K562 (cell line): Measurements from ENCODE around the gene ZMPSTE24. TPM values are rescaled to one million over a fixed set of nuclear protein-coding genes. Genes with fewer than 3 reads are reported as not detected.
A peak's percentile ranks its signal among the peaks of the same experiment; 100 is the strongest.

Experiments used
- ARID1B ChIP-seq: fragments of 450-650 bp; IDR thresholded peaks from 2 replicates; pipeline ENCODE4 v1.6.1; 2016; ENCODE audit warnings: antibody characterized with exemption, mild to moderate bottlenecking, inconsistent platforms
- DPF2 ChIP-seq: fragments of 450-650 bp; IDR thresholded peaks from 2 replicates; pipeline ENCODE4 v1.6.1; 2016
- ELF2 ChIP-seq: fragments of 250-450 bp; sonication (Bioruptor Pico); IDR thresholded peaks from 2 replicates; pipeline ENCODE4 v1.5.0; 2021; ENCODE audit warnings: mild to moderate bottlenecking
- GTF2B ChIP-seq: IDR thresholded peaks from 2 replicates; pipeline ENCODE4 v1.6.1; 2011; ENCODE audit not compliant: insufficient read length; ENCODE audit errors: extremely low read depth
- HDGF ChIP-seq: fragments of 450-650 bp; IDR thresholded peaks from 2 replicates; pipeline ENCODE4 v1.6.1; 2016
- HMGXB4 ChIP-seq: sonication (generic); formaldehyde crosslinking; IDR thresholded peaks from 2 replicates; pipeline ENCODE4 v1.8.1; 2023; ENCODE audit warnings: mild to moderate bottlenecking, missing genetic modification reagents
- KDM1A ChIP-seq, 2 experiments: fragments of 450-650 bp; IDR thresholded peaks; 2 replicates each; pipeline ENCODE4 v1.6.1; 2016; ENCODE audit warnings: mild to moderate bottlenecking in 2 of 2
- MEF2A ChIP-seq: IDR thresholded peaks from 2 replicates; pipeline ENCODE4 v1.6.1; 2011; ENCODE audit warnings: low read depth, mild to moderate bottlenecking, low read length, moderate library complexity; ENCODE audit not compliant: control insufficient read depth
- MYC ChIP-seq, 2 experiments: fragments of 250-450 bp in 1 of 2; sonication (Bioruptor Pico) in 1 of 2; IDR thresholded peaks; 2 replicates each; pipeline versions ENCODE4 v1.5.1 to v1.6.1; 2012 to 2021; ENCODE audit warnings: low read depth in 2 of 2, borderline replicate concordance in 1 of 2, improper control_type of control experiment in 1 of 2, low read length in 1 of 2, mild to moderate bottlenecking in 1 of 2, moderate library complexity in 1 of 2
- POLR2AphosphoS2 ChIP-seq: IDR thresholded peaks from 2 replicates; pipeline ENCODE4 v1.6.1; 2012; ENCODE audit warnings: low read length, improper control_type of control experiment
- POLR2B ChIP-seq: fragments of 450-650 bp; IDR thresholded peaks from 2 replicates; pipeline ENCODE4 v1.6.1; 2018; ENCODE audit warnings: low read depth; ENCODE audit not compliant: partially characterized antibody
- PTTG1 ChIP-seq: fragments of 450-650 bp; IDR thresholded peaks from 2 replicates; pipeline ENCODE4 v1.6.1; 2016; ENCODE audit warnings: low read depth, mild to moderate bottlenecking, missing genetic modification characterization, missing compliant biosample characterization
- SMARCA4 ChIP-seq: fragments of 450-650 bp; IDR thresholded peaks from 2 replicates; pipeline ENCODE4 v1.6.1; 2016
- SMARCC2 ChIP-seq: fragments of 450-650 bp; IDR thresholded peaks from 2 replicates; pipeline ENCODE4 v1.6.1; 2017; ENCODE audit warnings: antibody characterized with exemption, moderate library complexity, mild to moderate bottlenecking, low read depth
- SRF ChIP-seq, 2 experiments: fragments of 250-450, 450-650 bp in 1 of 2; sonication (Bioruptor Pico) in 1 of 2; sonication (generic) in 1 of 2; formaldehyde crosslinking; IDR thresholded peaks; 2 replicates each; pipeline versions ENCODE4 v1.5.0 to v1.5.1; 2020 to 2022; ENCODE audit warnings: mild to moderate bottlenecking in 1 of 2, missing genetic modification reagents in 1 of 2
- TAF1 ChIP-seq: IDR thresholded peaks from 2 replicates; pipeline ENCODE4 v1.6.1; 2011; ENCODE audit warnings: mild to moderate bottlenecking, low read length, moderate library complexity; ENCODE audit not compliant: insufficient read depth, control insufficient read depth, severe bottlenecking; ENCODE audit errors: extremely low read depth
- TFAP4 ChIP-seq: sonication (generic); formaldehyde crosslinking; IDR thresholded peaks from 2 replicates; pipeline ENCODE4 v1.8.0; 2022; ENCODE audit warnings: missing genetic modification reagents, mild to moderate bottlenecking, moderate library complexity, borderline replicate concordance
- ZEB2 ChIP-seq: fragments of 450-650 bp; IDR thresholded peaks from 2 replicates; pipeline ENCODE4 v1.6.1; 2016
- ZNF3 ChIP-seq: fragments of 250-450 bp; sonication (Bioruptor Pico); IDR thresholded peaks from 2 replicates; pipeline ENCODE4 v1.5.0; 2021; ENCODE audit warnings: mild to moderate bottlenecking, moderate library complexity
- ZNF408 ChIP-seq: fragments of 250-450 bp; sonication (Bioruptor Pico); IDR thresholded peaks from 2 replicates; pipeline ENCODE4 v1.4.0; 2020; ENCODE audit warnings: low read depth, mild to moderate bottlenecking, moderate library complexity
- ZNF76 ChIP-seq: fragments of 250-450 bp; sonication (Bioruptor Pico); IDR thresholded peaks from 2 replicates; pipeline ENCODE4 v1.4.0; 2020; ENCODE audit warnings: mild to moderate bottlenecking, moderate library complexity, borderline replicate concordance
- ZSCAN32 ChIP-seq: fragments of 450-650 bp; formaldehyde crosslinking; IDR thresholded peaks from 2 replicates; pipeline ENCODE4 v1.4.0; 2020; ENCODE audit warnings: mild to moderate bottlenecking, moderate library complexity
- polyA plus RNA-seq, 8 experiments: library from polyadenylated mRNA; depleted of rRNA in 4 of 8; stranded (reverse) in 5 of 8; unstranded in 3 of 8; fragments of >200 nt; fragmentation: Nextera tagmentation in 2 of 8; fragmentation: Illumina TruSeq in 1 of 8; extraction: Ambion mirVana in 2 of 8; extraction: Trizol in 1 of 8; gene quantifications; 2 replicates each; pipeline versions ENCODE4 v1.2.1 to v1.2.3, GENCODE V29; 2011 to 2014; ENCODE audit warnings: inconsistent platforms in 1 of 8, missing spikeins in 1 of 8
- total RNA-seq, 7 experiments: library from RNA; depleted of rRNA in 6 of 7; stranded (reverse); fragments of >200 nt in 6 of 7; fragmentation: Illumina TruSeq in 2 of 7; extraction: Trizol in 2 of 7; gene quantifications; 2 replicates each; pipeline versions ENCODE4 v1.2.1 to v1.2.3, GENCODE V29; 2011 to 2021; ENCODE audit warnings: low replicate concordance in 1 of 7
- TF ChIP-seq, protein P1 (sequence below): fragments of 250-450 bp; sonication (Bioruptor Pico); IDR thresholded peaks from 2 replicates; pipeline ENCODE4 v1.8.0; 2021; ENCODE audit warnings: mild to moderate bottlenecking, moderate library complexity
- TF ChIP-seq, protein P2 (sequence below): sonication (generic); formaldehyde crosslinking; IDR thresholded peaks from 2 replicates; pipeline ENCODE4 v1.8.1; 2022; ENCODE audit warnings: missing genetic modification reagents

ZMPSTE24 gene
- total and polyA plus RNA-seq, 9 of the 15 experiments (the other 6 are each of a cell fraction or from before 2014, with no cell fraction given), result 30.7 to 75.9 (median 64.3) TPM

DNA sequence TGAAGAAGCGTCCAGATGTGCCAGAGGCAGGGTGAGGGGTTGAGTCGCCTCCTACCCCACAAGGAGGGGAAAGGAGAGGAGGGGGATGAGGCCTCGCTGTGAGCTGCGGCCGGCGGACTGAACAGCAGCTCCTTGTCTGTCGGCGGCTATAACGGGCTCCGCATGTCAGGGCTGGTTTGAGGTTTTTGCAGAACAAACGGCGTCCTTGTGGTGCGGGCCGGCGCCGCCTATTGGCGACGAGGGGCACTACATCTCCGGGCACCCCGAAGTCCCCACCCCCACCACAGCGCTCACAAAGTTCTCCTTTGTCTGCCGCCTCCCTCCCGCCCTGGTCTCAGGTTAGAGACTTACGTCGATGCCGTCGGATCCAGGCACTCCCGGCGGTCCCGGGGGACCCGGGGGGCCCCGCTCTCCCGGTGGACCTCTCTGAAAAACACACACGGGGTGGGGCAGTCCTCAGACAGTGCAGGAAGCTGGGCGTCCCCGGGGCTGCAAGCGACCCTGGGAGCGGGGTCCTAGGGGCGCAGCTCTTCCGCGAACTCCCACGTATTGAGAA is 57.3 kb downstream of the ZMPSTE24 start (continued):
- TF ChIP-seq HMGXB4 (CRISPR knock-in tag), result no peak
- TF ChIP-seq HDGF, result no peak
- TF ChIP-seq MYC (IDR thresholded peaks at IDR 0.05; ENCODE audit: low read depth, low read length), result peak; percentile 75; the same call in 1 of the 2 replicates
- no peak for TF ChIP-seq MYC (CRISPR knock-in tag; IDR thresholded peaks at IDR 0.05; ENCODE audit: borderline replicate concordance, low read depth)
- TF ChIP-seq ZNF408 (CRISPR knock-in tag), result no peak
- peak; percentile 36; the same call in 1 of the 2 replicates for TF ChIP-seq ARID1B
- TF ChIP-seq TAF1, result peak; percentile 47
- TF ChIP-seq ZNF76, result no peak
- no peak for TF ChIP-seq ELF2 (CRISPR knock-in tag)
- TF ChIP-seq, protein P1, sequence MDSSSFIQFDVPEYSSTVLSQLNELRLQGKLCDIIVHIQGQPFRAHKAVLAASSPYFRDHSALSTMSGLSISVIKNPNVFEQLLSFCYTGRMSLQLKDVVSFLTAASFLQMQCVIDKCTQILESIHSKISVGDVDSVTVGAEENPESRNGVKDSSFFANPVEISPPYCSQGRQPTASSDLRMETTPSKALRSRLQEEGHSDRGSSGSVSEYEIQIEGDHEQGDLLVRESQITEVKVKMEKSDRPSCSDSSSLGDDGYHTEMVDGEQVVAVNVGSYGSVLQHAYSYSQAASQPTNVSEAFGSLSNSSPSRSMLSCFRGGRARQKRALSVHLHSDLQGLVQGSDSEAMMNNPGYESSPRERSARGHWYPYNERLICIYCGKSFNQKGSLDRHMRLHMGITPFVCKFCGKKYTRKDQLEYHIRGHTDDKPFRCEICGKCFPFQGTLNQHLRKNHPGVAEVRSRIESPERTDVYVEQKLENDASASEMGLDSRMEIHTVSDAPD (CRISPR knock-in tag), result no peak
- no peak for TF ChIP-seq SMARCC2
- TF ChIP-seq TFAP4 (CRISPR knock-in tag), result peak; percentile 74
- TF ChIP-seq, protein P2, sequence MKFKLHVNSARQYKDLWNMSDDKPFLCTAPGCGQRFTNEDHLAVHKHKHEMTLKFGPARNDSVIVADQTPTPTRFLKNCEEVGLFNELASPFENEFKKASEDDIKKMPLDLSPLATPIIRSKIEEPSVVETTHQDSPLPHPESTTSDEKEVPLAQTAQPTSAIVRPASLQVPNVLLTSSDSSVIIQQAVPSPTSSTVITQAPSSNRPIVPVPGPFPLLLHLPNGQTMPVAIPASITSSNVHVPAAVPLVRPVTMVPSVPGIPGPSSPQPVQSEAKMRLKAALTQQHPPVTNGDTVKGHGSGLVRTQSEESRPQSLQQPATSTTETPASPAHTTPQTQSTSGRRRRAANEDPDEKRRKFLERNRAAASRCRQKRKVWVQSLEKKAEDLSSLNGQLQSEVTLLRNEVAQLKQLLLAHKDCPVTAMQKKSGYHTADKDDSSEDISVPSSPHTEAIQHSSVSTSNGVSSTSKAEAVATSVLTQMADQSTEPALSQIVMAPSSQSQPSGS (CRISPR knock-in tag), result no peak
- no peak for TF ChIP-seq ZEB2
- 0 out of 2 replicates have a peak, but pooled peaks have one; percentile 32 for TF ChIP-seq SMARCA4
- no peak for TF ChIP-seq POLR2B
- no peak for TF ChIP-seq DPF2
- no peak for TF ChIP-seq SRF (CRISPR knock-in tag; IDR thresholded peaks at IDR 0.05)
- TF ChIP-seq ZNF3 (CRISPR knock-in tag), result no peak
- no peak for TF ChIP-seq MEF2A
- TF ChIP-seq GTF2B, result no peak
- no peak for TF ChIP-seq ZSCAN32 (CRISPR knock-in tag)
- no peak for TF ChIP-seq POLR2AphosphoS2
- no peak for TF ChIP-seq KDM1A (IDR thresholded peaks at IDR 0.05)
- no peak for TF ChIP-seq PTTG1 (tag)
